Measurements from ENCODE around the gene GRXCR1.

Gene GRXCR1

DNA sequence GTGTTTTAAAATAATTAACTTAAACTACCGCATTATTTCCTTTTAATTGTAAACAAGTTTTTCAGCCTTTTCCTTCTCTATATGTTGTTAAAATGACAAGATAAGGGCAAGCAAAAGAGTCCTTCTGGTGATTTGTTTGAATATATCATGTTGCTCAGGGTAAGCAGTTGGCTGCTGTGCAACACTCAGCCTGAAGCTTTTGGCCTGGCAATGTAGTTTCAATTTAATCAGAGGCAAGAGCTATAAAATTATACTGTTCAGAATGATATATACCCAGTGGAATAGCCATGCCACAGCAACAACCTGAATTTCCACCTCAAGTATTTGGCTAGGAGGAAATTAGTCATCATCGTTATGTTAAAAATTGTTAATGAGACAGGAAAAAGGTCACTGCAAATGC, 53.4 kb downstream of the GRXCR1 start:
- TF ChIP-seq CTCF (IDR thresholded peaks at IDR 0.05; ENCODE audit: borderline replicate concordance, control extremely low read depth, extremely low read depth, insufficient read depth, missing control alignments) = no peak
- DNase-seq (ENCODE audit: low spot score) = no peak
- in situ Hi-C loops (cut with MboI; ENCODE audit: low sequenced_read_pairs, unreplicated experiment) = no loop called here

DNA sequence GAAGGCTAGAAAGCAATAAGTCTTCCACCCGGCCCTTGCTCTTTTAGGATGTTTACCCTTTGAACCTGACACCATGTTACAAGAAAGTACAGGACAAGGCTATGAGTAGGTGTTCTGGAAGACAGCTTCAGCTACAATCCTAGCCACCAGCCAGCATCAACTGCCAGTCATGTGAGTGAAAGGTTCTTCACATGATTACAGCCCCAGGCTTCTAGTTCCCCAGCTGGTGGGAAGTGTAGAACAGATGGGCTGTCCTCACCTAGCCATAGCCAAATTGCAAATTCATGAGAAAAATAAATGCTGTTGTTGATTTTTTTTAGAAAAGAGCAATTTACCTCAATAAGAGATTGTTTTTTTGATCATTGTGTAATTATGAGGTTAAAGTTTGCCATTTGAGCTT, 60.8 kb downstream of the GRXCR1 start:
- no peak for TF ChIP-seq CTCF (IDR thresholded peaks at IDR 0.05; ENCODE audit: borderline replicate concordance, control extremely low read depth, extremely low read depth, insufficient read depth, missing control alignments)
- no peak for DNase-seq (ENCODE audit: low spot score)
- in situ Hi-C loops (cut with MboI; ENCODE audit: low sequenced_read_pairs, unreplicated experiment) = no loop called here

DNA sequence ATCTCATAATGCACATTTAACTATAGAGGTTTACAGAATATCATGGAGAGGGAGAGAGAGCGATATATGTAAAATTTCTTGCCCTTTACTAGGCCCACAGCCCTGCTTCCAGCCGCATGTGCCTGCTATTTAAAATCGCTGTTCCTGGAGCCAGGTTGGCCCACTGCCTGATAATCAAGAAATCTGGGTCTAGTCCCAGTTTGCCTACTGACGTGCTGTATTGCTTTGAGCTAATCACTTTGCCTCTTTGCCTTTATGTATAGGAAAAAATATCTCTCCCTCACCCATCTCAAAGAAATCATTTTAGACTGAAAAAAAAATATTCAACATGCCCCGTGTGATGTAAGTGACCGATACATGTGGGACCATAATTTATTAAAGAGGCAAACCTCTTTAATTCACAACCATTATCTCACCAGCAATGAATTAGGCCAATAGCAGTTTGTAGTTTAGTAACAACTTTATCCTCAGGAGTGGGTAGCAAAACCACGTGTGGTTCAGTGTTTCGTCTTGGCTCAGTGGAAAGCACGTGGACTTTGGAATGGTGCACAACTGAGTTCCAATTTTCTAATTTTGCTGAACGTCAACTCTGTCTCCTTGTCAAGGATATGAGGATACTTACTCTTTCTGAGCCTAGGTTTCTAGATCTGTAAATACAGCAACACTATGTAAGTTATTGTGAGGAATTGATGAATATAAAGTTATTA, 62.6 kb downstream of the GRXCR1 start:
- in situ Hi-C loops (cut with MboI; ENCODE audit: low sequenced_read_pairs, unreplicated experiment) = no loop called here
- no peak for DNase-seq (ENCODE audit: low spot score)
- no peak for TF ChIP-seq CTCF (IDR thresholded peaks at IDR 0.05; ENCODE audit: borderline replicate concordance, control extremely low read depth, extremely low read depth, insufficient read depth, missing control alignments)

DNA sequence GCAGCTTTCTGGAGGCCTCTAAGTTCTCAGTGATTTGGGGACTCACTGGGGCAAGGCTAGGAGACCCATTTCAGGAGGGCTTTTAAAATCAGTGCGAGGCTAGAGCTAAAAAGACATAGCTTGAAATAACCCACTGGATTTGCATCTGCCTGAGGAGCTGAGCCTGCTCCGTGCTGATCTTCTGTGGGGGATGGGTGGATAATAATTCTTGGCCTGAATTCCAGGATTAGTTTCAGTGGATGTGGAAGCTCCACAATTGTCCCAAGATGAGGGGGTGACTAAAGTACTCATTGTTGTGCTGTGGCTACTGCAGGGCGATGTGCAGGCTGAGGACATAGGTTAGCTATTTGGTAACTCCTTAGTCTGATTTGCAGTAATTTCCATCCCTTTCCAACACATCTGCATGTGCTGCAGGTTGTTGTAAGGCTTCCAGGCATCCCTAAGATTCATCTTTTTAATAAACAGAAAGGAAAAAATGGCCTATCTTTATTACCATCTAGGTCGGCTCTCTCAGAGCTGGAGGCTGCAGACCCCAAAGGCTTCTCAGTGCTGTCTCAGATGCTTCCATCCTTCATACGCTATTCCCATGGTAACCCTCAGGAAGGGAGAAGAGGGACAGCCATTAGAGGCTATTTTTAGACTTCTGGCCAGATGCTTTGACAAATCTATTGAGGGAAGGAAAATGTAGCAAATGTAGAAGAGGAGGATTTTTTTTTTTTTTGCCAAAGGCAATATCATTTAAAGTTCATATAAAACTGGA, 63.4 kb downstream of the GRXCR1 start:
- no peak for TF ChIP-seq CTCF (IDR thresholded peaks at IDR 0.05; ENCODE audit: borderline replicate concordance, control extremely low read depth, extremely low read depth, insufficient read depth, missing control alignments)
- in situ Hi-C loops (cut with MboI; ENCODE audit: low sequenced_read_pairs, unreplicated experiment) = no loop called here
- DNase-seq (ENCODE audit: low spot score) = no peak

DNA sequence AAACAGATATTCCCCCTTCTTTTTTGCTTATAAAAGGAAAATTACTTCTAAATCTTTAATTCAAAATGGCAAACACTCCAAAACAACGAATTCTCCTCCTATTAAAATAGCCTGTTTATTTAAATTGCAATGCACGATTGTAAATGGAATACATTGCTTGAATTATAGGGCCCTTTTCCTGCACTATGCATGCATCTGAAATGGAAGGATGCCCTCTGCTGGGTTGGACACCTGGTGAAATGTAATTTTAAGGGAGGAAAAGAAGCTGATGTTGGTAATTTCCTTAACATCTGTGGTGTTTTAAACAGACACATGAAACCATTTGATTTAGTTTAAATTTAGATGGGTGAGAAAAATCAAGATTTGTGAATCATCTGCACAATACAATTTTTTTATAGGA, 72.8 kb downstream of the GRXCR1 start:
- TF ChIP-seq CTCF (IDR thresholded peaks at IDR 0.05; ENCODE audit: borderline replicate concordance, control extremely low read depth, extremely low read depth, insufficient read depth, missing control alignments) = no peak
- no peak for DNase-seq (ENCODE audit: low spot score)
- in situ Hi-C loops (cut with MboI; ENCODE audit: low sequenced_read_pairs, unreplicated experiment) = no loop called here

DNA sequence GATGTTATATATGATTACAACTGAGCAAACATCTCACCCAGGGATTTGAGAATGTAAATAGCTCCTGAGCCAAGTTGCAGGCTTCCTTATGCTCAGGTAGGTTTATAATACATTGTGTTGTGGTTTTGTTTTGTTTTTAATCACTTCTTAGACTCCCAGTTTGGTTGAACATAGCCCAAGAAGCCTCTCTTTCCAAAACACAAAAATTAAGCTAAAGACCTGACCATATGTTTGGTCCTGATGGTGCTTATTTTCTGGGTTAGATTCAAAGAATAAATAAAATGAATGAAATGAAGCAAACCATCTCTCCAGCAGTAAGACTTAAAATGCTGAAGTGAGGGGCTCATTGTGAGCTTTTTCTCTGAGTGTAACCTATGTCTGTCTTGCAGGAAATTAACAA, 93.5 kb downstream of the GRXCR1 start:
- TF ChIP-seq CTCF (IDR thresholded peaks at IDR 0.05; ENCODE audit: borderline replicate concordance, control extremely low read depth, extremely low read depth, insufficient read depth, missing control alignments) = no peak
- in situ Hi-C loops (cut with MboI; ENCODE audit: low sequenced_read_pairs, unreplicated experiment) = no loop called here
- no peak for DNase-seq (ENCODE audit: low spot score)
